Superior temporal gyrus (tissue), 1 donor: Measurements from ENCODE around the gene NEXMIF.
A peak's percentile ranks its signal among the peaks of the same experiment; 100 is the strongest.
"Not testable (repeated sequence)": the region's sequence is repeated elsewhere in the genome, so short reads cannot be mapped to it uniquely, and the experiment has no call there.

Experiments
- DNase-seq: peaks from one replicate; pipeline ENCODE4 v3.0.0-alpha.2; 2016; ENCODE audit errors: extremely low spot score

The NEXMIF gene

DNA sequence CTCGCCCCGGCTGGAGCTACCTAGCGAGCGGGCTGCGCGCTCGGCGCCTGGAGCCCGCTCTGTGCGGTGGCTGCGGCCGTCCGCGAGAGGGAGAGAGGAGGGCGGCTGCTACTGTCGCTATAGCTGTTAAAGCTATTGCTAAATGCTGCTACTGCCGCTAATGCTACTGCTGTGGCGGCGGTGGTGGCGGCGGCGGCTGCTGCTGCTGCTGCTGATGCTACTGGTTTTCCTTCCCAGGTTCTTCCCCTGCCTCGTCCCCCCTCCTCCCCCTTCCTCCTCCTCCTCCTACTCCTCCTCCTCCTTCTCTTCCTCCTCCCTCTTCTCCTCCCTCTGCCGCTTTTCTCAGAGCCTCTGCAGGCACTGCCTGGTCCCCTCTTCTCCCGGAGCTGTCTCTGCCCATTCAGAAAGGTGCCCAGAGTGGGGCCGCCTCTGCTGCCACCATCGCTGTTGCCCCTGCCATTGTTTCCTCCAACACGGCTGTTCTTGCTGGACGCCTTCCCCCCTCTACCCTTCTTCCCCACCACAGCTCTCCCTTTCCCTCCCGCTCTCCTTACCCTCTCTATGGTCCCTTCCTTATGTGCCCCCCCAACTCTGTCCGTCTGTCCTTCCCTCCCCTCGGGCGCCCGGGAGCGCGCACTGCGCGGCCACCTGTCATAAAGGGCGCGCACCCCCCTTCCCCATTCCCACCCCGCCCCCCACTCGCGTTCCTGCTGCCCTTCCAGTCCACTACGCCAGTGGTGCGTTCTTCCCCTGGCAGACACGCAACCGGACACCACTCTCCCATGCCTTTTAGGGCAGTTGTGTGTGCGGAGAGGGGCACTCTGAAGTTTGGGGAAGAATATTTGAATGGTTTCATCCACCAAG, at the start of gene NEXMIF:
Gene NEXMIF (minus strand): TSS at position 228 of the 864 bp plus-strand sequence.
- DNase-seq: peak; percentile 8

GRCh38 chrX:74961962-74962361, 36.7 kb upstream of the NEXMIF start:
- DNase-seq: not testable (repeated sequence)

DNA sequence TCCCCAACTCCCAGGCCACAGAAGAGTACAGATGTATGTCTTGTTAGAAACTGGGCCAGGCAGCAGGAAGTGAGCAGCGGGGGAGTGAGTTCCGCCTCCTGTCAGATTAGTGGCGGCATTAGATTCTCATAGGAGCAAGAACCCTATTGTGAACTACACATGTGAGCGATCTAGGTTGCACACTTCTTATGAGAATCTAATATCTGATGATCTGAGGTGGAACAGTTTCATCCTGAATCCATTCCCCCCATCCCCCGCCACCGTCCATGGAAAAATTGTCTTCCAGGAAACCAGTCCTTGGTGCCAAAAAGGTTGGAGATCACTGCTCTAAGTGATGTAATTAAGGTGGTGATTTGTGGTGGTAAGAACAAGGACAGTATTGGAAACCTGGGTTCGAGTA, 24.5 kb upstream of the NEXMIF start:
- no peak for DNase-seq

- no peak for DNase-seq
These were observed 15.2 kb upstream of the NEXMIF start for GRCh38 chrX:74940414-74940813.

DNA sequence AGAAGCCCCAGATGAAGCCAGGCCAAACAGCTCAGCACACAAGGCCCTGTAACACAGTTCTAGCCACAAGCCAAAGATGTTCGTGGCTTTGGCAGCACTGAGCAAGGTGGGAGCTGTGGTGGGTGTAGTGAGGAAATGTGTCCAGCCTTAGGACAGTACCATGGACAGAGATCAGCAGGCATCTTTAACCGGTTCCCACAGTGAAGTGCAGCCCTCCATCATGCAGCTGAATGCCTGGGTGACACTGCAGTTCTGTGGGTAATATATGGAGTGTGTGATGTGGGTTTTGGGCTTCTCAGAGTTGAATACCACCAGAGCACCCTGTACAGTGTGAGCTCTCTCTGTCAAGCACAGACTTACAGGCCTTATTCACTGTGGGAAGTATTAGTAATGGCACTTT, 6.0 kb upstream of the NEXMIF start:
- no peak for DNase-seq

GRCh38 chrX:74924449-74925224, 615 bp downstream of the NEXMIF start:
- DNase-seq: peak; percentile 7

DNA sequence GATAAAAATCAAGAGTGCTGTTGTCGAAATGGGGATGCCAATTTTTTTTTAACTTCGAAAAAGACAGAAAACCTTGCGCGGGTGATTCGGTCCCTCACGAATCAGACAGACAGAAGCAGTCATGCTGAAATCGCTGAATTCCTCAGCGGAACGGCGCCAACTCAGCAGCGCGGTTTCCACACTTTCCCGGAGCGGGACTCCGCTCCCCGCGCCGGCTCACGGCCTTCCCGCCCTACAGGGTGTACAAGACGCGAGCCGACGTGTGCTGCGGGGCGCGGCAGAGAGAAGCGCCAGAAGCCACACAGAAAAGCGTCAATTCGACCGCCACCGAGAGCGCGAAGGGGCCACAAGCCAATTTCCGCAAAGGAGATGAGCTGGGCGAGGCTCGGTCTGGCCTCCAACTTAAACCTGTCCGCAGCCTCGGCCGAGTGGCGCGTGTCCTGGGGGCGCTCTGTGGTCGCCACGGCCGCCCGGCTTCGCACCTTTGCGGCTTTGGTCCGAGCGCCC, 1.3 kb downstream of the NEXMIF start:
- peak; percentile 12 for DNase-seq

DNA sequence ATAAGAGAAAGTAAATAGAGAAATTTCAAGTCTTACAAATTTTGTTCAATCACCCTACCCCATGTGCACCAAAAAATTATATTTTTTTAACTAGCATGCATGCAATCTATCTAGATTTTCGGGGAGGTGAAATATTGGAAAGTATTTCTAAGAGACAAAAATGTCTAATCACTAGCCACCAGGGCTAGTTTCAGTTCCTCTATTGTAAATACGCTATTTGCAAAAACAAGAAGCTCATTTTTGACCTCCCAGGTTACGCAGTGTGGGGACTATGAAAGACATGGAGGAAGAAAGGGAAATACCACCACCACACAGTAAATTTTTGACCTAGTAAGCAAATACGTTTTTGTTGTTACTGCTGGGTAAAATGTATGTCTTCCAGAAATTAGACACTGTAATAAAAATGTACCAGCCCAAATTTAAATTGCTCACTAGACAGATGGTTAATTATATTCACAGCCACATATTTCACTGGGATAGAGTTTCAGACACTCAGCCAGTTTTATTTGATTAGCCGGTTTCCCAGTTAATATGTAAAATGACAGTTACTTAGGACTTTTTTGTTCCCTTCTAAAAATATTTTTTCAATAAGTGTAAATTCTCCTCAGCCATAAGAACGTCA, 2.2 kb downstream of the NEXMIF start:
- peak; percentile 5 for DNase-seq

- DNase-seq: no peak
These were observed 13.8 kb downstream of the NEXMIF start for GRCh38 chrX:74911494-74911893.

GRCh38 chrX:74906417-74906816, 18.8 kb downstream of the NEXMIF start:
- DNase-seq: no peak

GRCh38 chrX:74902806-74903205, 22.4 kb downstream of the NEXMIF start:
- DNase-seq: no peak

GRCh38 chrX:74892561-74892960, 32.7 kb downstream of the NEXMIF start:
- DNase-seq: no peak

- DNase-seq: peak; percentile 6
These were observed 34.4 kb downstream of the NEXMIF start for GRCh38 chrX:74890676-74891430.

DNA sequence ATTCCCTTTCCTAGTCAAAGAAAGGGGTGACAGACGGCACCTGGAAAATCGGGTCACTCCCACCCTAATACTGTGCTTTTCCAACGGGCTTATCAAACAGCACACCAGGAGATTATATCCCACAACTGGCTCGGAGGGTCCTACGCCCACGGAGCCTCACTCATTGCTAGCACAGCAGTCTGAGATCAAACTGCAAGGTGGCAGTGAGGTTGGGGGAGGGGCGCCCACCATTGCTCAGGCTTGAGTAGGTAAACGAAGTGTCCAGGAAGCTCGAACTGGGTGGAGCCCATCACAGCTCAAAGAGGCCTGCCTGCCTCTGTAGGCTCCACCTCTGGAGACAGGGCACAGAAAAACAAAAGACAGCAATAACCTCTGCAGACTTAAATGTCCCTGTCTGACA, 42.9 kb downstream of the NEXMIF start:
- not testable (repeated sequence) for DNase-seq

DNA sequence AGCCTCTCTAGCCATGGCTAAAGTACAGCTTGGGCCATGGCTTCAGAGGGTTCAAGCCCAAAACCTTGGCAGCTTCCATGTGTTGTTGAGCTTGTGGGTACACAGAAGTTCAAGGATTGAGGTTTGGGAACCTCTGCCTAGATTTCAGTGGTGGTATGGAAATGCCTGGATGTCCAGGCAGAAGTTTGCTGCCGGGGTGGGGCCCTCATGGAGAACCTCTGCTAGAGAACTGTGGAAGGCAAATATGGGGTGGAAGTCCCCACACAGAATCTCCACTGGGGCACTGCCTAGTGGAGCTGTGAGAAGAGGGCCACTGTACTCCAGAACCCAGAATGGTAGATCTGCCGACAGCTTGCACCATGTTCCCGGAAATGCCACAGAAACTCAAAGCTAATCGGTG, 59.5 kb downstream of the NEXMIF start:
- no peak for DNase-seq

GRCh38 chrX:74853255-74853654, 72.0 kb downstream of the NEXMIF start:
- DNase-seq: no peak

GRCh38 chrX:74835566-74835965, 89.7 kb downstream of the NEXMIF start:
- DNase-seq: no peak

- not testable (repeated sequence) for DNase-seq
These were observed 105.5 kb downstream of the NEXMIF start for GRCh38 chrX:74819797-74820196.

- DNase-seq: no peak
These were observed 110.6 kb downstream of the NEXMIF start for GRCh38 chrX:74814681-74815080.

DNA sequence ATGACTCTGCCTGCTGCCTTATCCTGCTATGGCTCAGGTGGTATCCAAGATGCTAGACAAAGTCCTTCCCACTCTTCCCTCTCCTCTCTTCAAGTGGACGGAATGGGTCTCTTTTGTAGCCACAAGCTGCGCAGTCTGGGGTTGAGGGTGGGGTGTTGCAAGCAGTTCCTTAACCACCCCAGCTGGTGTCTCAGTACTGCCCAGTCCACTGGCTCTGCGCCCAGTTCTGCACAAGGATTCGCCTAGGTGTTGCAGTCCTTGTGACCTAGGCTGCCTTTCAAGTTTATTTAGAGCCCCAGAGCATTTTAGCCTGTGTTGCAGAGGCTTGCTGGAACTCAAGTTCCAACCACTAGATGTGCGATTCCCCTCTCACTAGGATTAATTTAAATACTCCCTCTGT, 120.7 kb downstream of the NEXMIF start:
- DNase-seq: no peak

GRCh38 chrX:74800062-74800461, 125.2 kb downstream of the NEXMIF start:
- DNase-seq: no peak
